IPS-20b (cell line): ENCODE measurements around the gene PRR7.

Experiments
- H3K27ac ChIP-seq: one replicate; pipeline ENCODE4 v1.5.1; 2013; ENCODE audit warnings: low read length
- H3K27me3 ChIP-seq: 2 replicates; pipeline ENCODE4 v1.6.1; 2013; ENCODE audit warnings: mild to moderate bottlenecking, low read length, inconsistent platforms; ENCODE audit not compliant: insufficient read depth
- H3K36me3 ChIP-seq: 2 replicates; pipeline ENCODE4 v1.6.1; 2013; ENCODE audit warnings: low read depth, mild to moderate bottlenecking, inconsistent platforms, low read length, moderate library complexity; ENCODE audit not compliant: insufficient read depth
- H3K4me1 ChIP-seq: 2 replicates; pipeline ENCODE4 v1.6.1; 2013; ENCODE audit warnings: mild to moderate bottlenecking, control low read depth, inconsistent platforms, low read length, moderate library complexity; ENCODE audit not compliant: insufficient read depth
- H3K4me3 ChIP-seq: 2 replicates; pipeline ENCODE4 v1.5.1; 2013; ENCODE audit warnings: mild to moderate bottlenecking, low read length, inconsistent platforms
- H3K9ac ChIP-seq: 2 replicates; pipeline ENCODE4 v1.6.1; 2013; ENCODE audit warnings: low read depth, mild to moderate bottlenecking, inconsistent platforms, low read length, moderate library complexity
- H3K9me3 ChIP-seq: 2 replicates; pipeline ENCODE4 v1.6.1; 2013; ENCODE audit warnings: mild to moderate bottlenecking, low read depth, low read length, inconsistent platforms; ENCODE audit not compliant: insufficient read depth

The PRR7 gene

GRCh38 chr5:177442066-177442826, 4.4 kb upstream of the PRR7 start:
- H3K4me1 ChIP-seq, result peaks cover 5% of the 10 kb centered on the region; the same call in 1 of the 2 replicates
- no peak overlapping the region for H3K9ac ChIP-seq
- no peak overlapping the region for H3K27ac ChIP-seq
- peaks cover 24% of the 10 kb centered on the region for H3K27me3 ChIP-seq
- H3K36me3 ChIP-seq, result peaks cover 14% of the 10 kb centered on the region
- H3K4me3 ChIP-seq, result no peak overlapping the region
- no peaks in the 10 kb centered on the region for H3K9me3 ChIP-seq

- H3K4me1 ChIP-seq, result peaks cover 9% of the 10 kb centered on the region; the same call in 1 of the 2 replicates
- H3K4me3 ChIP-seq, result no peak overlapping the region
- H3K27me3 ChIP-seq, result peaks cover 33% of the 10 kb centered on the region
- H3K9me3 ChIP-seq, result no peaks in the 10 kb centered on the region
- H3K27ac ChIP-seq, result no peak overlapping the region
- peaks cover 6% of the 10 kb centered on the region; the same call in 1 of the 2 replicates for H3K36me3 ChIP-seq
- H3K9ac ChIP-seq, result no peak overlapping the region
Observed at GRCh38 chr5:177443144-177443983, 3.2 kb upstream of the PRR7 start.

GRCh38 chr5:177444106-177445051, 2.2 kb upstream of the PRR7 start:
- Histone ChIP-seq H3K27ac (no peak overlapping the region), H3K27me3 (peaks cover 40% of the 10 kb centered on the region), H3K9ac (no peak overlapping the region), H3K4me1 (peaks cover 11% of the 10 kb centered on the region; the same call in 1 of the 2 replicates), H3K4me3 (no peak overlapping the region), H3K9me3 (no peaks in the 10 kb centered on the region), H3K36me3 (no peaks in the 10 kb centered on the region)

GRCh38 chr5:177445052-177445916, 1.3 kb upstream of the PRR7 start:
- peak overlapping the region; percentile 67; the same call in 1 of the 2 replicates for H3K4me3 ChIP-seq

GRCh38 chr5:177445917-177446199, 756 bp upstream of the PRR7 start:
- H3K4me1 ChIP-seq, result peaks cover 6% of the 10 kb centered on the region; the same call in 1 of the 2 replicates
- H3K27me3 ChIP-seq, result peaks cover 45% of the 10 kb centered on the region
- H3K9ac ChIP-seq, result peak overlapping the region; percentile 74; the same call in 1 of the 2 replicates
- no peak overlapping the region for H3K27ac ChIP-seq
- no peaks in the 10 kb centered on the region for H3K36me3 ChIP-seq
- no peaks in the 10 kb centered on the region for H3K9me3 ChIP-seq
- peak overlapping the region; percentile 67 for H3K4me3 ChIP-seq

More at GRCh38 chr5:177445052-177445916, 1.3 kb upstream of the PRR7 start:
- H3K4me1 ChIP-seq, result peaks cover 6% of the 10 kb centered on the region; the same call in 1 of the 2 replicates
- peak overlapping the region; percentile 74; the same call in 1 of the 2 replicates for H3K9ac ChIP-seq
- peaks cover 45% of the 10 kb centered on the region for H3K27me3 ChIP-seq
- no peaks in the 10 kb centered on the region for H3K36me3 ChIP-seq
- H3K27ac ChIP-seq, result no peak overlapping the region
- no peaks in the 10 kb centered on the region for H3K9me3 ChIP-seq

GRCh38 chr5:177447066-177447610, 524 bp downstream of the PRR7 start:
- Histone ChIP-seq H3K36me3 (no peaks in the 10 kb centered on the region), H3K9ac (peak overlapping the region; percentile 65; the same call in 1 of the 2 replicates), H3K9me3 (no peaks in the 10 kb centered on the region), H3K27ac (no peak overlapping the region), H3K4me3 (peak overlapping the region; percentile 67; the same call in 1 of the 2 replicates), H3K4me1 (peaks cover 6% of the 10 kb centered on the region; the same call in 1 of the 2 replicates), H3K27me3 (peaks cover 45% of the 10 kb centered on the region)

- H3K9me3 ChIP-seq, result no peaks in the 10 kb centered on the region
- peaks cover 45% of the 10 kb centered on the region for H3K27me3 ChIP-seq
- H3K27ac ChIP-seq, result no peak overlapping the region
- peak overlapping the region; percentile 65; the same call in 1 of the 2 replicates for H3K9ac ChIP-seq
- H3K4me3 ChIP-seq, result peak overlapping the region; percentile 63
- no peaks in the 10 kb centered on the region for H3K36me3 ChIP-seq
- H3K4me1 ChIP-seq, result peaks cover 6% of the 10 kb centered on the region; the same call in 1 of the 2 replicates
Observed at GRCh38 chr5:177447611-177448243, 1.1 kb downstream of the PRR7 start.

GRCh38 chr5:177448244-177448950, 1.8 kb downstream of the PRR7 start:
- peaks cover 50% of the 10 kb centered on the region for H3K27me3 ChIP-seq
- no peaks in the 10 kb centered on the region for H3K36me3 ChIP-seq
- peak overlapping the region; percentile 63; the same call in 1 of the 2 replicates for H3K4me3 ChIP-seq
- peak overlapping the region; percentile 65; the same call in 1 of the 2 replicates for H3K9ac ChIP-seq
- no peaks in the 10 kb centered on the region for H3K9me3 ChIP-seq
- H3K27ac ChIP-seq, result no peak overlapping the region
- peaks cover 6% of the 10 kb centered on the region; the same call in 1 of the 2 replicates for H3K4me1 ChIP-seq

- peaks cover 6% of the 10 kb centered on the region; the same call in 1 of the 2 replicates for H3K4me1 ChIP-seq
- no peak overlapping the region for H3K27ac ChIP-seq
- no peak overlapping the region for H3K9ac ChIP-seq
- H3K9me3 ChIP-seq, result no peaks in the 10 kb centered on the region
- peaks cover 54% of the 10 kb centered on the region for H3K27me3 ChIP-seq
- no peaks in the 10 kb centered on the region for H3K36me3 ChIP-seq
- H3K4me3 ChIP-seq, result no peak overlapping the region
Observed at GRCh38 chr5:177449140-177450061, 2.8 kb downstream of the PRR7 start.
